ENCODE measurements around the gene COL4A2.

Gene COL4A2

DNA sequence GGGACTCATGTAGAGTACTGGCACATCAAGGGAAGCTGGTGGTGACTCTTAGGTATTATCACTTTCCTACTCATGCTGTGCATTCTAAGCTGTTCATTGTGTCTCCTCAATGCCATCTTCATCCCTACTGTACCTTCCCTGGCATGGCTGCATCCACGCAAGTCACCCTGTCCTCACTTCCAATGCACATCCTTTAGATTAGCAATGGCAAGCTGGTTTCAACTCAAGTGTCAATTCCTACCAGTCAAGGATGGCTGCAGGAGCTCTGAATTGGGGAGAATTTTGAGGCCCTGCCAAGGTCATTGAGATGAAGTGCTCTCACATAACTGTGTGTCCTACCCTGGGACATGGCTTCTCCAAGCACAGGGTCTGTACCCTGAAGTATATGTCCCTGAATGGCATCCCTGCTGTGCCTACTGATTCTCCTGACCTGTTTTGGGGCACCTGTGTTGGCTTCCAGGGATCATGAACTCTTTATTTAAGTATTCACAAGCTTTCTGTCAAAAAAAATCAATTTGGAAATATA, 24.7 kb upstream of the COL4A2 start:
- H3K4me3 ChIP-seq (ENCODE audit: control insufficient read depth, low read depth, low read length), result no peak overlapping the region
- DNase-seq (ENCODE audit: low read depth), result no peak
- TF ChIP-seq, protein P1, sequence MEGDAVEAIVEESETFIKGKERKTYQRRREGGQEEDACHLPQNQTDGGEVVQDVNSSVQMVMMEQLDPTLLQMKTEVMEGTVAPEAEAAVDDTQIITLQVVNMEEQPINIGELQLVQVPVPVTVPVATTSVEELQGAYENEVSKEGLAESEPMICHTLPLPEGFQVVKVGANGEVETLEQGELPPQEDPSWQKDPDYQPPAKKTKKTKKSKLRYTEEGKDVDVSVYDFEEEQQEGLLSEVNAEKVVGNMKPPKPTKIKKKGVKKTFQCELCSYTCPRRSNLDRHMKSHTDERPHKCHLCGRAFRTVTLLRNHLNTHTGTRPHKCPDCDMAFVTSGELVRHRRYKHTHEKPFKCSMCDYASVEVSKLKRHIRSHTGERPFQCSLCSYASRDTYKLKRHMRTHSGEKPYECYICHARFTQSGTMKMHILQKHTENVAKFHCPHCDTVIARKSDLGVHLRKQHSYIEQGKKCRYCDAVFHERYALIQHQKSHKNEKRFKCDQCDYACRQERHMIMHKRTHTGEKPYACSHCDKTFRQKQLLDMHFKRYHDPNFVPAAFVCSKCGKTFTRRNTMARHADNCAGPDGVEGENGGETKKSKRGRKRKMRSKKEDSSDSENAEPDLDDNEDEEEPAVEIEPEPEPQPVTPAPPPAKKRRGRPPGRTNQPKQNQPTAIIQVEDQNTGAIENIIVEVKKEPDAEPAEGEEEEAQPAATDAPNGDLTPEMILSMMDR (conservative IDR thresholded peaks at IDR 0.05; ENCODE audit: control insufficient read depth, insufficient read depth, low read depth, low read length), result no peak

DNA sequence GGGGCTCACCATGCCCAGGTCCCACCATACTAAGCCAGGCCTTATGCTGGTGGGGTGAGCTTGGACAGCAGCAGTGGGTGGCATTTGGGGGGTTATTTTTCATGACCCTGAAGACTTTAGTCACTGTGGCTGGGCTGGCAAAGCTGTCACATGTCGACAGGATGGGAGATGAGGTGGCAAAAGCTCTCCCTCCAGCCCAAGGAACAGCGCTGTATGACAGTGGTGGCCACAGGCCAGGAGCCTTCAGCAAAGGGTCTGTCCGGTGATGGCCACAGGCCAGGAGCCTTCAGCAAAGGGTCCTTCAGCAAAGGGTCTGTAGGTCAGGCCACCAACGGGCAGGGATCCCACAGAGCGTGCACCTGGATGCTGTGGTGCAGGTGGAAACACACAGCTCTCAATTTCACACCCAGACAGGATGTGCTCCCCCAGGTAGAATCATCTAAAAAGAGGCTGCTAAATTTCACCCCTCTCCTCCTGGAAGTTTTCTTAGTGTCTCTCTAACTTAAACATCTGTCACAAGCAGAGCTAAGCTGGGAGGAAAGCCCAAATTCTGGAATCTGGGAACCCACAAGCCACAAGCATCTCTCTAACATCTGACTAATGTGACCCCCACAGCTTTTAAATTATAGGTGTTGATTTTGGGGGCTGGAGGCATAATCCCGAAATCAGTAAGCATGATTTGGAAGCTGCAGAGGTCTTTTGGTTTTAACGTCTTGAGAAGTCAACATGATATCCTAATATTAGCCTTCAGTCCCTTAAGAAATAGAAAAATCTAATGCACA, 23.2 kb upstream of the COL4A2 start:
- TF ChIP-seq, protein P1 (conservative IDR thresholded peaks at IDR 0.05; ENCODE audit: control insufficient read depth, insufficient read depth, low read depth, low read length), result no peak
- DNase-seq (ENCODE audit: low read depth), result peak; percentile 90
- no peak overlapping the region for H3K4me3 ChIP-seq (ENCODE audit: control insufficient read depth, low read depth, low read length)

DNA sequence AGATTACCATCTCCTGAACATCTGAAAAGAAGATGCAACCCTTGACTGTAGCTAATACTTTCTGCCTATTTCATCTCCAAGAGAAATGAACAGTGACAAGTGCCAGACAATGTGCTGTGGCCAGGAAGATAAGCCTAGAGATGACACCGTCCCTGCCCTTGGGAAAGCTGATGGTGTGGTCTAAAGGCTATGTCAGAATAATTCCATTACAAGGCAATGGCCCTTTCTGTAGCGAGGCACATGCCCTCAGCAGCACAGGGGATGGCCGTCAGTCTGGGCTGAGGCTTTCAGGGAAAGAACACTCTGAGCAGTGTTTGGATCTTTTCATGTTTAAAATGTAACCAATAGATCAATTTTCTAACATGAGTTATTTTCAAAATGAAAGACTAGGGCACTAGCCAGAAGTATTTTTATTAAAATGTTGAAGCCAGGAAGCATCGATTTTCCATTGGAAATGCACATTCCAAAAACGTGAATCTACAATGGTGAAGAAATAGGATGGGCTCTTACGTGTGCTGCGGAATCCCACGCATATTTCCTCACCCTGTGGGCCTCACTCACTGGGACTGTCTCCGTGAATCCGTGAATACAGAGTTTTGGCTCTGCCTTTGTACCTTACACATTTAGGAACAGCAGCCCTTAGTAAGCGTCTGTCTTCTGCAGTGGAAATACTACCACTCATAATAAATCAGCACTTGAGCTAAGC, 22.2 kb upstream of the COL4A2 start:
- no peak overlapping the region for H3K4me3 ChIP-seq (ENCODE audit: control insufficient read depth, low read depth, low read length)
- peak; percentile 65 for DNase-seq (ENCODE audit: low read depth)
- TF ChIP-seq, protein P1 (conservative IDR thresholded peaks at IDR 0.05; ENCODE audit: control insufficient read depth, insufficient read depth, low read depth, low read length), result no peak

DNA sequence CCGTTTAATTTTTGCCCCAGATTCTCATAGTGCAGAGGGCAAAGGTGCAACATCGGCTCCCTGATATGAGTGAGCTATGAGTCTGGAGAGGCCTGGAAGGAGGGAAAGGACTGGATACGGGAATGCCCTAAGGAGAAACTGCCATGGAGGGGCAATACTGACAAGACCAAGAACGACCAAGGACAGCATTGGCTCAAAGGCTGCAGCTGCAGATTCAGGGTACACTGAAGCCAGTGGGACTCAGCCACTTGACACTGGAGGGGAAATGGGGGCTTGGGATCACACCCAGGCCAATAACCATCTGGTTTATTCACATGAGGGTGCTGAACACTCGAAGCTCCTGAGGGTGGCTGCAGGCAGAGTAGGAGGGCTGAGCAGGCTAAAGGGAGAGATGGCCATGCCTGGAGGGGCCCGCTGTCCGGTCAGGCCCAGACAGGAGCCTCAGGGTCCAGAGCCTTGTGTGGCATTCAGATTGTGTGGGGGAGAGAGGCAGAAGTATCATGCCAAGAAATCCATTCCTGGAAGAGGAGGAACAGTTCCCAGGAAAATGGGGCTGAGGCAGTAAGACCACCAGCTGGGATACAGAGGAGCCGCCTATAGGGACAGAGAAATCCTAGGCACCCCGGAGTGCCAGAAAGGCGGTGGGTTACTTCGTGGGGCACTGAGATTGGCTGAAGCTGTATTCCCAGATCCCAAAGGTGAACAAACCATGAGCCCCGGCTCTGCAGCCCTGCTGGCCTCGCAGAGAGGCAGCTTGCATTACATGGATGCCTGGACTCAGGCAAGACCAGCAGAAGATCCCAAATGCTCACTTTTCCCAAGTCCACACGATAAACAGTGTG, 20.9 kb upstream of the COL4A2 start:
- no peak for DNase-seq (ENCODE audit: low read depth)
- TF ChIP-seq, protein P1 (conservative IDR thresholded peaks at IDR 0.05; ENCODE audit: control insufficient read depth, insufficient read depth, low read depth, low read length), result no peak
- H3K4me3 ChIP-seq (ENCODE audit: control insufficient read depth, low read depth, low read length), result no peak overlapping the region

DNA sequence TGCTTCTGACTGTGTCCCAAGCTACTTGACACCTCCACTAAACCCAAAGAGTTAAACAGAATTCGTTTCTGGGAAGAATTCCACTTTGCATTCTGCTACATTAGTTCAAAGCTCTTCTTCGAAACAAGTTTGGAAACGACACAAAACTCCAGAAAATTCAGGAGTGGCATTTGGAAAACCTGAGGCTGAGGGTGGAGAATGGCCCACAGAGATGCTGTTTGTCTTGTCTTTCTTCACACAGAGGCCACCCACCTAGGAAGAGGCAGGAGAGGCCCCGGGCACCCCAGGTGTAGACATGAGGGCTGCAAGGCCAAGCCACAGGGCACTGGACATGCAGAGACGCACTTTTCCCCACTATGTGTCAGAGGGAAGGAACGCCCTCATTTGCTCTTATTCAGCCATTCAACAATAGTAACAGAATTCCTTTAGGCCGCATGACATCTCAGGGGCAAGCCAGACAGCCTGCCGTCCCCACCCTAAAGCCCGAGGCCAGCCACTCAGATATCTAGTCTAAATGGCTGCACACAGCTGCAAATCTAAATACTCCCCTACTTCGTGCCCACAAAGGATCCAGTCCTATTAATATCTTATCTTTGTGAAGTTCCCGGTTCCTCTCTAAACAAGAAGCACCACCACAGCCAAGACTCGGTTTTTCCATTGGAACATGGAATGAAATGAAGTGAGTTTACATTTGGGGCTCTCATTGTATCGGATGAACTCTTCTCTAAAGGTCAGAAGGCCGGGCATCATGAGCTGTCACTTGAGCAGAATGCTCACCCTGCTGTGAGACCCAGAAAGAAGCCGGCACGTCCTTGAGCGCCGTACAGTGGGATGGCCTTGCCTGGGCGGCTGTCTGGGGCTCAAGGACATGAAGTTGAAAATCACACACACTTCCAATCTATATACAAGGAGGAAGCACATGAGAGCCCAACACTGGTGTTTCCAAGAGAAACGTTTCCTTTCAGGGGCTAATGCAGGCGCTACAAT, 20.0 kb upstream of the COL4A2 start:
- no peak for DNase-seq (ENCODE audit: low read depth)
- TF ChIP-seq, protein P1 (conservative IDR thresholded peaks at IDR 0.05; ENCODE audit: control insufficient read depth, insufficient read depth, low read depth, low read length), result no peak
- no peak overlapping the region for H3K4me3 ChIP-seq (ENCODE audit: control insufficient read depth, low read depth, low read length)
